Stimulated activated CD4-positive, alpha-beta T cell treated with anti-CD3 and anti-CD28 coated beads, TNF-alpha, amount 100 ng/mL, for 48 hours (primary cell): ENCODE measurements around the gene SLC35E1.

Experiments used
- DNase-seq, 3 donors: peaks; one replicate each; pipeline ENCODE4 v3.0.0-alpha.2; 2020; ENCODE audit warnings: low read depth in 3 of 3

SLC35E1 gene

DNA sequence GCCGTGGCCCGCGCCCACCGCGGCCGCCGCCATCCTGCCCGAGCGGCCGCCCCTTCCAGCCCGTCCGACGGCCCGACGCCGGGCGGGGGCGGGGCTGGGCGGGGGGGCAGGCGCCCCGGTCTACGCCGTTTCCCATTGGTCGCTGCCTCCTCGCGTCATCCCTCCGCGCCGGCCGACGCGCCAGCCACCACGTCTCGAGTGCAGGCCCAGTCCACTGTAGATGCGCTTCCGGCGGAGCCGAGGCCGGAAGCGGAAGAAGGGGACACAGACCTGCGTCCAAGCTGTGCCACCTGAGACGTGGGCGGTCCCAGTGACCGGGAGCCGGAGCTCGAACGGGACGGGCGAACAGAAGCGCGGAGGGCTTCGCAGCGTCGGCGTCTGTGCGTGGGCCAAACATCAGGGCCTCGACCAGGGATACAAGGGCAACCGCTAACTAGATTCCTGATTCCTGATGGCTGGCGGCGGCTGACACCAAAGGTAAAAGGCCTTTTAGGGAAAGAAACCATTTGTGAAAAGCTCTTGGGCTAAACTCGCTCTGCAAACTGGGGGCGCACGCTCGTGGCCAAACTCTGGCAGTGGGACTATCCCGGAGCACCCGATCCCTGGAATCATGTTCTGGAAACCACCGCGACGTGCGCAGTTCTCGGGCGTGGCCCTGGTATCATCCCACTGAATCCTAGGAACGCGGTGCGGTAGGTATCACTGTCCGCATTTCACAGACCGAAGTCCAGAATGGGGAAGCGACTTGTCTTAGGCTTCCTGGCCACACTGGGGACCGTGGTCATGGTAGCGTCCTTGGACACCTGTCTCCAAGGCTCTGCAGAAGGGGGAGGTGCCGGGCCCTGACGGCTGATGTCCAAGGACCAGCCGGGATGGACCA, at the start of gene SLC35E1:
SLC35E1 (minus strand) TSS at position 84 of the 880 bp plus-strand sequence; CDS start at position 33, 51 bp downstream.
- DNase-seq, result peak; percentile 83 to 88 (median 88)

DNA sequence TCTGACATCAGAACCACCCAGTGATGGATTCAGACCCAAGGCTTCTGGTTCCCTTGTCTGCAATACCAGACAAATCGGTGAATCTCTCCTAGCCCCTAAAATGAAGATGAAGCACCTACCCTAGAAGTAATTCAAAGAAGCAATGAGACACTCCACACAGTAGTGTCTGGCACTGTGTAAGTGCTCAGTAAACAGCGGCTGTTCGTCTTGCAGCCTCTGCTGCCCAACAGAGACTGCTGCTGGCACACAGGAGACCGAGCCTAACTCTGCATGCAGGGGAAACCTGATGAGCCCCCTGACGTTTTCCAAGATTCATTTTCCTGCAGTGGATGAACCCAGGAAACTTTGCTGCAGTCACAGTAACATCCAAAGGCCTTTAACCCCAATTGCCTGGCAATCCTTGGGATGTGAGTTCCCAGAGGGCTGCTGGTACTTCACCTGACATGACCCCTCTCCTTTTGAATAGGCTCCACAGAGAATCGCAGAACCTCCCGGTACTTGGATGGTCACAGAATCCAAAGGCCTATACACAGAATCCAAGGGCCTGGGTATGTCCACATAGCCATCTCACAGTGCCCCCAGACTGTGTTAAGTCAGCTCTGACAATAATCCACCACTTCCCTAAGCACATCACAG, 49.1 kb upstream of the SLC35E1 start:
- no peak for DNase-seq

DNA sequence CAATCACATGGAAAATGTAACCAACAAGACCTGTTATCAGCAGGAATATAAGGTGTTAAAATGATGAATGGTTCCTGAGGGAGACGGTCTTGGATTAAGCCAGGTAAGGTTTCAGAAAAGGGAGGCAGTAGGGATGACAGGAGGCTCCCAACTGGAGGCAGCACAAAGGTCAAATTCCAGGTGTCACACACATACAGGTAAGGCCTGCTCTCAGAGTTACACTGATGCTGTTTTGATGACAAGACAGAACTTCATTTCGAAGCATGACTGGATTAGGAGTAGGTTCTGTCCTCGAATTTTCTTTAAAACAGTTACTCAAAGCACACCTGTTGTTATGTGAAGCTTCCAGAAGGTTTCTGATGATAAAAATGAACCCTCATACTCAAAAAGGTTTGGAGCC, 48.4 kb upstream of the SLC35E1 start:
- no peak for DNase-seq

DNA sequence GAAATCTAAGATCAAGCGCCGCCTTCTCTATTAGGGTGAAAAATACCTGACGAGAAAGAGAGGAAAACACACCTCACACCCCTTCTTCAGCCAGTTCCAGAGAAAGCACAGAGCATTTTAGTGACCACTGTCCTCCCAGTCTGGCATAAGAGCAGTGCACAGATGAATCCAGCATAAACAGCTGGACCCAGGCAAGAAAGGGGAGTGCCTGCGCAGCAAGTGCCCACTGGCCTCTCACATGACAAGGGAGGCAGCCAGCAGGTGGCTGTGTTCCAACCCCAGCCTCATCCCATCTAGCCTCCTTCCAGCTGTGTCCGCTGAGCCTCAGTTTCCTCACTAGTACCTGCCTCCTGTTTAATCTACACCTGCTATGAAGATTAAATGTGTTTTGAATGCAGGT, 47.8 kb upstream of the SLC35E1 start:
- DNase-seq, result no peak

DNA sequence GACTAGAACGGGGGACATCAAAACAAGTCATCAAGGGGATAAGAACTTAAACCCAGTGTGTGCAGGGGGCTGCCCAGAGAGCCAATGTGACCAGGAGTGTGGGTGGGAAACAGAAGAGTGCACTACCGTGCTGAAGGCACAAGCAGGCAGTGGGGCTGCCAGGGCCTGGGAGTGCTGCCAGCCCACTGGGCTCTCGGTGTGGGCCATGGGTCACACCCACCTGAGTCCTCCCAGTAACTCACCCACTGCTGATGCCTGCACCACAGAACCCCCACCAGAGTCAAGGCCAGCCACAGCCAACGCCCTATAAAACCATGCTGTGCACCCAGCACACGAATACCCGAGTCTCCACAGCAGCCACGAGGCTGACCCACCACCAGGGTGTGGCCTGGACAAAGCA, 47.2 kb upstream of the SLC35E1 start:
- no peak for DNase-seq

DNA sequence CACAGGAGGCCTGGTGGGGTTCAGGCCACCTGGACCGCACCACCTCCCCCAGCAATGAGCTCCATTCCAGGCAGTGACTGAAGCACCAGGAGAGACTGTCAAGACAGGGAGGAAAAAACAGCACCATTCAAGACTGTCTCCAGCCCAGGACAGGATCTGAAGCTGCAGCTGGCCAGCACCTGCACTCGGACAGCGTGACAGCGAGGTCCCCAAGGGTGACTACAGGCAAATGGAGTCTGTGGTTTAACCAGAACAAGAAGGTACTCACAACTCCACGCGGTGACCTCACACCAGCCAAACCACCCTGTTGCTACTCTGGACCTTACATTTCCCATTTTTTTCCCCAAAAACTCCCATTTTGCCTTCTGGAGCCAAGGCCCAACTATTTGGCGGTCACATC, 46.0 kb upstream of the SLC35E1 start:
- no peak for DNase-seq

DNA sequence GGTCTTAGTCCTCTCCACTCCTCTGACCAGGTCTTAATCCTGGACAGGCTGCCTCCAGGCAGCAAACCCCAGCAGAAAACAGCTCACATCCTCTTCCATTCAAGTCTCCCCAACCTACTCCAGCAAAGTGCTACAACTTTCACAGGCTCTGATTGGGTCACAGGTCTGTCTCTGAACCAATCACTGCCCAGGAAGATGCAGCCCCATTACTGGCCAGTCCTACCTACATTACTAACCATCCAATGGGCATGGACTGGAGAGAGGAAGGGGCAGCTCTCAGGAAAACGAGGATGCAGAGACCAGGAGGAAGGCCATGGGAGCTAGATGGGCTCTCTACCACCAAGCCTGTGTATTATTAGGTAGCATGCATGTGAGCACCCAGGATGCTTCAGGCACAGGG, 43.6 kb upstream of the SLC35E1 start:
- DNase-seq, result no peak

DNA sequence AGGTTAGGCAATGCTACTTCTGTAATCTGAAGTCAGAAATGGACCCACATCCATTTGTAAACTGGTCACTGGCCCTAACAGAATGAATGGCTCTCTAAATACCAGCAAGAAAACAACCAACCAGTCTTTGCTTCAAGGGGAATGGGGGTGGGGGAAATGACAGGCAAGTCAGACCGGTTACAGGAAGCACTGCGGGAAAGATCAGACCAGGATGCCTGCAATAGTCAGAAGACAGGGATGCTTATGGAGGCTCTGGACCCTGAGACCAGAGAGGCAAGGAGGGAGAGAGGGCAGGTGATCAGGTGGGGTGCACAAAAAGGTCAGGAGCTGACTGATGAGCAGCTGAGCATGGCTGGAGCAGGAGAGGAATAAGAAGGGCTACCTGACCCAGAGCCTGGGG, 42.7 kb upstream of the SLC35E1 start:
- no peak for DNase-seq

DNA sequence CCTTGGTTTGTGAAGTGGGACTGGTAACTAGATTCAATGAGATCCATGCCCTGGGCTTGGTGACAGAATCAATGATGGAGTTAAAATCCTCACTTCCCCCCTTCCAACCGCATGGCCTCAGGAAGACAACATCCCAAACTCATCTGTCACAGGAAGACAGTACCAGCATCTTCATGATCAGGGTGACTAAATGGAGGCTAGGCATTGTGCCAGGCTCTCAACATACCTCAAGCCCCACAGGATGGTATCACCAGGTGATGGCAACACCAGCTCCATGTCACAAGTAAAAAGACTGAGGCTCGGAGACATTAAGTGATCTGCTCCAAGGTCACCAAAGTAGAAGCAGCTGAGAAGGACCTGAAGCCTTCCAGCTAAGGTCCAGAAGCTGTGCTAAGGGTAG, 41.6 kb upstream of the SLC35E1 start:
- no peak for DNase-seq

DNA sequence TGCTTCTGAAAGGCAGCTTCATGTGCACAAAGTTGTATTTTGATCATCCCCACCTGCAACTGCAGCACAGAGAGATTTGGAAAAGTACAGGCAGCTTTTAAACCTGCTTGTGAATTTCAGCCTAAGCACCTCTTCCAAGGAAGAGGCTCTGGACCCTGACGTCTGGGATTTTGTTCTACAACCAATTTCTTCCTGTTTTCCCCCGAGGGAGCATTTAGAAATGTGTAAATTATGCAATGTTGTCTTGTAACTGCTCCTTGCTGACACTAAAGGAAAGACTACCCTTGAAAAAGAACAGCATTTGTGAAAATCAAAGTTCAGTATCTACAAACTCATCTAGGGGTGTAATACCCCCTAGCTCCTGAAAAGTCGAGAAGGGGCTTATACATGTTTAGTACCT, 40.4 kb upstream of the SLC35E1 start:
- no peak for DNase-seq

DNA sequence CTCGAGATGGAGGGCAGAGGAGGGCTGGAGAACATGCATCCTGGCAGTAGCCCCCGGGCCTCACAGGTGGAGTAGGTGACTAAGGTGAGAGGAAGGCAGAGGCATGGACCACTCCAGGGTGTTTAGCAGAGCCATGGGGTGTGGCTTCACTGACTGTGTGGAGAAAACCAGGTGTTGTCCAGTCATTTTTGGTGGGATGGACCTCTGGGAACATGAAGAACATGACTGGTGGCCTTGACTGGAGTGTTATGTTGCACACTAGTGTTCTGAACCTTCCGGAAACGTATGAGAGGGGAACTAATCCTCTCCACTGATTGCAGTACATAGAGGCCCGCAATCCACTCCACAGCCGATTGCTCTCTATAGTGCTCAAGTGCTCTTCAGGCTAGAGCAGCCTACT, 38.9 kb upstream of the SLC35E1 start:
- no peak for DNase-seq

DNA sequence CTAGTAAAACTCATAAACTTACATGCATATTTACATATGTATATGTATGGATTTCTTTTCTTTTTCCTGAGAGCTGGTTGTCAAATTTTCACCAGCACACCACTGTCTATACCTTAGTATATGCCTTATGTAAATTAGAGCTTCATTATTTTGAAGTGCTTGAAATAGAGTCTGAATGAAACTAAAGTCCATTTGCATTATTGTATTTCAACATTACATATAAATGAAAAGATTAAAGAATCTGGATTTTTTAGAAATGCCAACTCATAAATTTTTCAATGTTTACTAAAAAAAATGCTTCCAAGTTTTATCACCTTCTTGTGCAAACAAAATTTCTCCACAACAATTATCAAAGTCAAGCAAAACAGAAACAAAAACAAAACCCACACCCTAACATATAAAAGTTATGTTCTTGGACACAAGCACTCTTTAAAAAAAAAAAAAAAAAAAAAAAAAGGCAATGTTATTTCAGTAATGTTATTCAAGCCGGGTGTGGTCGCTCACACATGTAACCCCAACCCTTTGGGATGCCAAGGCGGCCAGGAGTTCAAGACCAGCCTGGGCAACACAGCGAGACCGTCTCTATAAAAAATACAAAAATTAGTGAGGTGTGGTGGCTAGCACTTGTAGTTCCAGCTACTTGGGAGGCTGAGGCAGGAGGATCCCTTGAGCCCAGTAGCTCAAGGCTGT, 37.4 kb upstream of the SLC35E1 start:
- no peak for DNase-seq

DNA sequence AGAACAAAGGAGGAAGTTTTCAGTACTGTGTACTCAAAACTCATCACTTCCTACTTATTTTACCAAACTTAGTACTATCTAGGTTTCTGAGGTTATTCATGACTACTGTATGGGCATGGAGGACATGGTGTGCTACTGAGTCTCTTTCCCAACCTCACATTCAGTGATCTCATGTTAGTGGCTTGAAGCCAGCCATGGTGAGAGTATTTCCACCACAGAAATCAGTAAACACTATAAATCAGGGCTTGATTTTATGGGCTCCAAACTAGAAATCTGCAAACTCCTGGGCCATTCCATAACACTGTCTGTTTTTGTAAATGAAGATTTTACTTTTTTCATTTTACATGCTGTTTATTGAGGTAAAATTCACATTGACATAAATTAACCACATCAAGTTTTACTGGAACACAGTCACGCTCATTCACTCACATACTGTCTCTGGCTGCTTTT, 36.1 kb upstream of the SLC35E1 start:
- no peak for DNase-seq

DNA sequence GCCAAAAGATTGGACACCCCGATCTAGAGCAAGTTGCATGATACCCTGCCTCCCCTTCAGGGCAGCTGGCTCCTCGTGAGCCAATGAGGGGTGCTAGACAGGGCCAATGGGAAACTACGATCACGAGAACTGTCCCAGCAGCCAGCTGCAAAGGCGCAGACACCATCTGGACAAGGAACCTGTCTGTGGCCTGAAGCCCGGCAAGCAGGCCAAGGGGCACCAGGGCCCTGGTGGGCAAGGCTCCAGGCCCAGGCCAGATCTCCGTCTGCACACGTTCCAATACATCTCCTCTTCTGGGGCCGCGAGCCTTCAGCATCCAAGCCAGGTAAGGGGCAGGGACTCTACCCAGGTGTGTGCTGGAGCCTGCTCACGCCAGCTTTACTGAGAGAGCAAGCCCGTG, 35.6 kb upstream of the SLC35E1 start:
- no peak for DNase-seq

DNA sequence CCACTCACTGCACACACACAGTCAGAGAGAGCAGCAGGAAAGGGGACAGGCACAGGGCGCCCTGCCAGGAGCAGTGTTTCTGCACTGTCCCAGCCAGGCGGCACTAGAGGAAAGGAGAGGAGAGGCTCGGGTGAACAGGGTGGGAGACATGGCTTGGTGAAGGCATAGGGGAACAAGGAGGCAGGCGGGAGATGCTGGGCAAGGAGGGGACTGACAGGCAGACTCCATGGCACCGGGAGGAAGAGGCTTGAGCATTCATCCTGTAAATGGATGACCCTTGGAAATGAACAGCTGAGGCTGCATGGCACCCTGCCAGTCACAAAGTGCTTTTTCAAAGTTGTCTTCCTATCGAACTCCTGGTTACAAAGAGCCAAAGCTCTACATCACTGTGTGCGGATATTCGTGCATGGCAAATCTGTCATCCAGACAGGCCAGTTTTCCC, 33.4 kb upstream of the SLC35E1 start:
- DNase-seq, result no peak

DNA sequence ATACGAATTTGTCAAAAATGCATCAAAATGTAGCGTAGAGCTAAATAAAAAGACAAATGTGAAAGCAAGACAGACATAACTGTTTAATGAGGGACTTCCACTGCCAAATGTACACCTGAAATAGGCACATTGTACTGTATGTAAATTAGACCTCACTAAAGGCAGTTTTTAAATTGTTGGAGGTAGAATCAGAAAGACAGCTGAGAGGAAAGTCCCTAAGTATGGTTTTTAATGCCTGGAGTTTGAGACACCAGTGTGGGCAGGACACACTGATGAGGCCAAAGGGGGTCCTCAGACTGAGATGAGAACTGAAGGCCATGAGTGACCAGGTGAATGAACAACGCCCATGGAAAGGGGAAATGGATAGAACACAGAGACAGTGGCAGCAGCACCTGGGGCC, 32.9 kb upstream of the SLC35E1 start:
- no peak for DNase-seq

DNA sequence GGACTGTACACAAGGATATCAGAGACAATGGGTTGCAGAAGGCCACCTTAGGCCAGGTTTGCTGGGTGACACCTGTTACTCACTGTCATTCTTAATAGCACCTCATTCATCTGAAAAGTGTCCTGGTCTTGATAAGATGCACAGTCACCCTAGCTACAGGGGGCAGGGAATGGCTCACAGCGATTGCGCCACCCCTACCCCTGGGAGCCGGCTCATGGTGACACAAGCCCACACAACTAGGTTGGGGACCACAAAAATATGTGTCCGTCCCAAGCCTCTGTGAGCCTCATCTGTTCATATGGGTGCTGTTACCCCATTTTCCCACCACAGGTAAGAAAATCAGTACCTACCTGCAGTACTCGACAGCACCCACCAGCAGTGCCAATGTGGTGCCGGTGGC, 32.4 kb upstream of the SLC35E1 start:
- DNase-seq, result no peak

DNA sequence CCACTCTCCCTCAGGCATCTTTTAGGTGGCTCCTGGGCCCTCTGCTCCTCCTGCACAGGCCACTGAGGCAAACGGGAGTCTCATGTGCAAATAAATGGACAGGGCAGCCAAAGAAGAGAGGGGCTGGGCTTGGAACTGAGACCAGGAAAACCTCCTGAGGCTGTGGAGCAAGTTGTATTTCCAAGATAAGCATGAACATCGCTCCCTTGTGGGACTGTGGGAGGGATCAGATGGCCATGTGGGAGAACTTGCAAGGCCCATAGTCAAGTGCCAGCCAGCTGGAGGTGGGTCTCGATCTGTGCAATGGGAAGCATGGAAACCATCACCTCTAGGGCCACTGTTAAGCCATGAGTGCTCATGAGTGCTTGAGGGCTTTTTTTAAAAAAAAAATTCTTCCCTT, 30.9 kb upstream of the SLC35E1 start:
- DNase-seq, result no peak

DNA sequence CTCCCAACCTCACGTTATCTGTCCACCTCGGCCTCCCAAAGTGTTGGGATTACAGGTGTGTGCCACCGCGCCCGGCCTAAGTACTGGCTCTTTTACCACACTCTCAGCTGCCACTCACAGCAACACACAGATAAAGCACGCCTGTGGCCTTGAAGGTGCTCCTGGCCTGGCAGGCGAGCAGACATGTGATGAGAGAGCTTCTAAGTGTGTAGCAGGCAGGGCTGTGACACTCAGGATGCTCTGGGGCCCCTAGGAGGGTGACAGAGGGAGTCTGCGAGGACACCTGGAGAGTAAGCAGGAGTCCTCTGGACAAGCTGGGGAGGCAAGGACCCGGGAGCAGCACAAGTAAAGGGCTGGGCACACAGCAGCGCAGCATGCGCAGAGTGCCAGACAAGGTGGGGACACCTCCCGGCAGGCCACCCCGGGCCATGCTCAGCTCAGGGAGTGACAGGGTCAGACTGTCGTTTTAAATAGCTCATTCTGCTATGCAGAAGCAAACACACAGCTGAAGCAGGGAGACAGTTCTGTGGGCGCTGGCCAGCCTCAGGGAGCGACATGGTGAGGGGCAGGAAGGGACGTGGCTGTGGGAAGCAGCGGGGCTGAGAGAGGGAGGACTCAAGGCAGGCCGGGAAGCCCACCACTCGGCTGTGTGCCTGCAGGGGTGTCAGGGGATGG, 29.3 kb upstream of the SLC35E1 start:
- DNase-seq, result no peak

DNA sequence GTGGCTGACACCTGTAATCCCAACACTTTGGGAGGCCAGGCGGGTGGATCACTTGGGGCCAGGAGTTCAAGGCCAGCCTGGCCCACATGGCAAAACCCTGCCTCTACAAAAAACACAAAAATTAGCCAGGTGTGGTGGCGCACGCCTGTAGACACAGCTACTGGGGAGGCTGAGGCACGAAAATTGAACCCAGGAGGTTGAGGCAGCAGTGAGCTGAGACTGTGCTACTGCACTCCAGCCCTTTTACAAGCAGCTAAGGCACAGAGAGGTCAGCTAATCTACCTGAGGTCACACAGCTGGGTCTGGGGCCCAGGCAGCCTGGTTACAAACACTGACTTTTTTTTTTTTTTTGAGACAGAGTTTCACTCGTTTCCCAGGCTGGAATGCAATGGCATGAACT, 28.6 kb upstream of the SLC35E1 start:
- DNase-seq, result no peak

DNA sequence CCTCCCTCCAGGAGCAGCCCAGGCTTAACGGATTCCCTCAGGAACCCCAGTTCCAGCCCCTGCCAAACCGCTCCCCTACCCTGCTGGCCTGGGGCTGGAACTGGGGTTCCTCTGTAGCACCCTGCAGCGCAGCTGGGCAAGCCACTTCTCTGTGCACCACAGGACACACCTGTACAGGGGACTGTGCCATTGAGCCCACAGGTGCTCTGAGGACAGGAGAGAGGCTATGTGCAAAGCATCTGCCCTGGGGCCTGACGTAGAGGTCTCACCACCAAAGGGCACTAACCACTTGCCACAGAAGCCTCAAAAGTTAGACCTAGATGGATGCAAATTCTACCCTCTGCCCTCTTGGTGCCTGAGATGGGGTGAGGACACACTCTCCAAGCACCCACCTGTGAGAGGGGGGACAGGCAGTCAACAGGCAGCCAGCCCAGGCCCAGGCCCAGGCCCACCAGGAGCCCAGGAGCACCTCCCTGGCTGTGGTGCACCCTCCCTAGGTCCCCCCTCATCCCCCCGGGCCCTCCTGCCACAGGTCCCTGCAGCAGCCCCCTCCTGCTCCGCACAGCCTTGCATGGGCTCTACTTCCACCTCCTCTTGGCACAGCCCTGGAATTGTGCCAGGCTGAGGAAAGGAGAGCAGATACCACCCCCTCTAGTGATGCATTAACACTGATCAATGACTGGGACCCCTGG, 27.6 kb upstream of the SLC35E1 start:
- no peak for DNase-seq

DNA sequence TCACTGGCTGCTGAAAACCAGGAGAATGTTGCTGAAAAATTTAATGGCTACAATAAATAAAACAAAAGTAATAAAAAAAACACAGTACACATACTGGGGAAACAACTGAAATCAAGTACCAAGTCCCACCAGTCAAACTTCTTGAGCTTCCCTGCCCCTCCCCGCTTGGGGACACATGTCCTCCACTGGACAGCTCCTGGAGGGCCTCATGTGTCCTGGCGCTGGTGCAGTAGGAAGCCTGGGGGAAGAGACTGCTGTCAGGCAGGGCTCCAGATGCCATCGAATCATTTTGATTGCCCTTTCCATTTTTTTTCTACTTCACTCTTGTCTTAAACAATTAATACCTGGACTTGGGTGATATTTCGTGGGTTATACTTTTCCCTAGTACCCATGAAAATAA, 26.6 kb upstream of the SLC35E1 start:
- no peak for DNase-seq
